ENCODE data around the gene ARMC7.

DNA sequence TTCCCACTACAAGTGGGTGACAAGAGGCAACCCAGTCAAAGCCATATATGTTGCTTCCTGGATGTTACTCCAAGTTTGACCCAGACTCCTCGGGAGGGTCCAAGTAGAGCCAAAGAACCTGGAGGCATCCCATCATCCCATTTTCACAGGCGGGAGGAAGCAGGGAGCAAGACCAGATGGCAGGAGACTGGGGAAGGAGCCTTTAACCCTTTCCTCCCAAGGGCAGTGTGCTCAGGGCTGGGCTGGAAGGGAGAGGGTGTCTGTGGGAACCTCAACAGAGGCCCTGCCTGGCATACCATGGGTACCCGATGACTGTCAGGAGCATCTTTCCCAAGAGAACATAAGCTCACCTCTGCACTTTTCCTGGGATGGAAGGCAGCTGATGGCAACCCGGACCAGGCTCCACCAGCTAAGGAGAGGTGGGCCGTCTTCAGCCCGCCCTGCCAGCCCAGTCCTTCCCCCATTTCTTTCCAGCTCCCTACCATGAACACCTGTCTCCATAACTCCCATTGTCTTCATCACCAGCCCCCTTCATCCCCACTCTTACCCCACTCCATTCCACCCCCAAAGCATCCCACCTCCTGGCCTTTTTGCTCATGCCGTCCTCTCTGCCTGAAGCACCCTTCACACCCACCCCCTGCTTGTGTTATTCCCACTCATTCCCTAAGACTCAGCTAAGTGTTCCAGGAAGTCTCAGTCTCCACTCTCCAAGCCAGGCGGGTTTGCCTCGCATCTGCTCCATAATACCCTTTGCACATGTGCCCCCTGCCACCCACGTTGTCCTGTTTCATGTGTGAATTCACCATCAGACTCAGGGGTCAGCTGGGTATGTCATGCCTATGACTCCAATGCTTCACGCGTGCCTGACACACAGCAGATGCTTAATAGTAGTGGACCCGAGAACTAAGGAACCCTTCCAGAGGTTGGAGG, 27.9 kb upstream of the ARMC7 start:
- TF ChIP-seq POLR2A (IDR thresholded peaks at IDR 0.05; ENCODE audit: low read depth, low read length) = no peak
- TF ChIP-seq POLR2AphosphoS5 (IDR thresholded peaks at IDR 0.05; ENCODE audit: low read depth, low read length) = no peak
- no peak for TF ChIP-seq TAF1 (IDR thresholded peaks at IDR 0.05; ENCODE audit: low read depth, low read length)
- TF ChIP-seq SPI1 (IDR thresholded peaks at IDR 0.05; ENCODE audit: low read depth, low read length) = no peak
- TF ChIP-seq PAX5 (IDR thresholded peaks at IDR 0.05; ENCODE audit: insufficient read depth, low read length, severe bottlenecking) = no peak
